ENCODE results near the gene LDLRAD2. TPM values are rescaled to one million over a fixed set of nuclear protein-coding genes. Genes with fewer than 3 reads are reported as not detected.

Gene LDLRAD2
- total RNA-seq, 1 experiment from 2014 or later, result not detected

DNA sequence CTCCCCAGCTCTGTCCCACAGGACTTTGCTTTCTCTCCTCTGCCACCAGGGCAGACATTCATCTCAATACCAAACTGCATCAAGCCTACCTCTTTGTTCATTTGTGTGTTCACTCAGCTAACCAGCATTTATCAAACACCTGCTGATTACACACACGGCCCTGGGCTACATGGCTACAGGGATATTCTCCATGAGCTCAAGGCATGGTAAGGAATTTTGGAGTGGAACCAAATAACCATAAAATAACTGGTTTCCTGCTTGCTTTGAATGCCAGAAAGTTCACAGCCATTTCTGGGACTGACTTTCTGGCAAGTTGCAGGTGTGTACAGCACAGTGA is 54.6 kb downstream of the LDLRAD2 start:
- intact Hi-C loops (cut with micrococcal nuclease), result loop anchor here (5.0 kb wide), 1 partner anchor 96 kb away; no protein-coding TSS in a partner anchor
- H3K9me3 ChIP-seq (ENCODE audit: low read length), result no peaks in the 10 kb centered on the region
- DNase-seq, result peak; percentile 60
- no peaks in the 10 kb centered on the region for H3K79me2 ChIP-seq (ENCODE audit: low read length)
- no peak overlapping the region for H3K9ac ChIP-seq (ENCODE audit: low read length)
- peaks cover 3% of the 10 kb centered on the region for H3K36me3 ChIP-seq (ENCODE audit: low read depth, low read length)
- H3K27ac ChIP-seq (ENCODE audit: low read length), result no peak overlapping the region
- ChIA-PET POLR2A (ENCODE audit: unreplicated experiment) (no interaction called here), CTCF (no interaction called here)
- TF ChIP-seq EZH2phosphoT487 (IDR thresholded peaks at IDR 0.05; ENCODE audit: borderline replicate concordance, low read length) (no peak), EZH2 (IDR thresholded peaks at IDR 0.05; ENCODE audit: low read length, unreplicated experiment) (no peak)
- TF ChIP-seq, protein P1, sequence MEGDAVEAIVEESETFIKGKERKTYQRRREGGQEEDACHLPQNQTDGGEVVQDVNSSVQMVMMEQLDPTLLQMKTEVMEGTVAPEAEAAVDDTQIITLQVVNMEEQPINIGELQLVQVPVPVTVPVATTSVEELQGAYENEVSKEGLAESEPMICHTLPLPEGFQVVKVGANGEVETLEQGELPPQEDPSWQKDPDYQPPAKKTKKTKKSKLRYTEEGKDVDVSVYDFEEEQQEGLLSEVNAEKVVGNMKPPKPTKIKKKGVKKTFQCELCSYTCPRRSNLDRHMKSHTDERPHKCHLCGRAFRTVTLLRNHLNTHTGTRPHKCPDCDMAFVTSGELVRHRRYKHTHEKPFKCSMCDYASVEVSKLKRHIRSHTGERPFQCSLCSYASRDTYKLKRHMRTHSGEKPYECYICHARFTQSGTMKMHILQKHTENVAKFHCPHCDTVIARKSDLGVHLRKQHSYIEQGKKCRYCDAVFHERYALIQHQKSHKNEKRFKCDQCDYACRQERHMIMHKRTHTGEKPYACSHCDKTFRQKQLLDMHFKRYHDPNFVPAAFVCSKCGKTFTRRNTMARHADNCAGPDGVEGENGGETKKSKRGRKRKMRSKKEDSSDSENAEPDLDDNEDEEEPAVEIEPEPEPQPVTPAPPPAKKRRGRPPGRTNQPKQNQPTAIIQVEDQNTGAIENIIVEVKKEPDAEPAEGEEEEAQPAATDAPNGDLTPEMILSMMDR (conservative IDR thresholded peaks at IDR 0.05; ENCODE audit: low read depth, low read length), result no peak
- H3K4me3 ChIP-seq (ENCODE audit: low read length), result no peak overlapping the region
- H4K20me1 ChIP-seq (ENCODE audit: low read length), result peaks cover 3% of the 10 kb centered on the region; the same call in 1 of the 2 replicates
- no peaks in the 10 kb centered on the region for H3K27me3 ChIP-seq (ENCODE audit: low read length)
- BruUV-seq (replicated peaks), result no TSS peak
- no peak overlapping the region for H3K4me2 ChIP-seq (ENCODE audit: low read length)
- H2AFZ ChIP-seq (ENCODE audit: low read length), result no peak overlapping the region
- ATAC-seq, result no peak
- H3K9me2 ChIP-seq (replicated peaks; ENCODE audit: low read length), result no peaks in the 10 kb centered on the region
- no peaks in the 10 kb centered on the region for H3F3A ChIP-seq (ENCODE audit: low read length, unreplicated experiment)
- peaks cover 30% of the 10 kb centered on the region for H3K4me1 ChIP-seq (ENCODE audit: insufficient read depth, low read length)

DNA sequence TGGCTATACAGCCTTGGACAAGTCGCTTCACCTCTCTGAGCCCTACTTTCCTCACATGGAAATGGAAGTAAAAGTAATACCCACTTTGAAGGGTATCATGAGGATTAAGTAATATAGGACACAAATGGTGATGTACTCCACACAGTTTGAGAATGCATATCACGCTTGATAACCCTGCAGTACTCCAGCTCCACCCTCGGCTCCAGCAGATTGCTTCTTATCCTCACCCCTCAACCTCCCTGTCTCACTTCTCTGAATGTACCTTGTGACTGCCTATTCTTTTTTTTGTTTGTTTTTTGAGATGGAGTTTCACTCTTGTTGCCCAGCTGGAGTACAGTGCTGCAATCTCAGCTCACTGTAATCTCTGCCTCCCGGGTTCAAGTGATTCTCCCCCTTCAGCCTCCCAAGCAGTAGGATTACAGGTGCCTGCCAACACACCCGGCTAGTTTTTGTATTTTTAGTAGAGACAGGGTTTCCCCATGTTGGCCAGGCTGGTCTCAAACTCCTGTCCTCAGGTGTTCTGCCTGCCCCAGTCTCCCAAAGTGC is 55.5 kb downstream of the LDLRAD2 start:
- Histone ChIP-seq H3K27me3 (ENCODE audit: low read length) (no peaks in the 10 kb centered on the region), H3K79me2 (ENCODE audit: low read length) (no peaks in the 10 kb centered on the region), H4K20me1 (ENCODE audit: low read length) (peaks cover 3% of the 10 kb centered on the region; the same call in 1 of the 2 replicates), H3K9ac (ENCODE audit: low read length) (no peak overlapping the region), H3K27ac (ENCODE audit: low read length) (no peak overlapping the region), H3K4me2 (ENCODE audit: low read length) (no peak overlapping the region), H3K9me3 (ENCODE audit: low read length) (no peaks in the 10 kb centered on the region), H3K4me3 (ENCODE audit: low read length) (no peak overlapping the region), H2AFZ (ENCODE audit: low read length) (no peak overlapping the region), H3K9me2 (replicated peaks; ENCODE audit: low read length) (no peaks in the 10 kb centered on the region), H3K36me3 (ENCODE audit: low read depth, low read length) (no peaks in the 10 kb centered on the region; the same call in 1 of the 2 replicates), H3K4me1 (ENCODE audit: insufficient read depth, low read length) (peaks cover 31% of the 10 kb centered on the region), H3F3A (ENCODE audit: low read length, unreplicated experiment) (no peaks in the 10 kb centered on the region)
- CTCF ChIA-PET, result interaction anchor here (0.6 kb wide), 1 partner anchor 156 kb away, joined by 8 read pairs; no protein-coding TSS in a partner anchor
- intact Hi-C loops (cut with micrococcal nuclease), result loop anchor here (5.0 kb wide), 1 partner anchor 95 kb away; no protein-coding TSS in a partner anchor
- no peak for DNase-seq
- POLR2A ChIA-PET (ENCODE audit: unreplicated experiment), result no interaction called here
- TF ChIP-seq, protein P1 (conservative IDR thresholded peaks at IDR 0.05; ENCODE audit: low read depth, low read length), result no peak
- TF ChIP-seq EZH2phosphoT487 (IDR thresholded peaks at IDR 0.05; ENCODE audit: borderline replicate concordance, low read length) (no peak), EZH2 (IDR thresholded peaks at IDR 0.05; ENCODE audit: low read length, unreplicated experiment) (no peak)
- no peak for ATAC-seq
- no TSS peak for BruUV-seq (replicated peaks)

DNA sequence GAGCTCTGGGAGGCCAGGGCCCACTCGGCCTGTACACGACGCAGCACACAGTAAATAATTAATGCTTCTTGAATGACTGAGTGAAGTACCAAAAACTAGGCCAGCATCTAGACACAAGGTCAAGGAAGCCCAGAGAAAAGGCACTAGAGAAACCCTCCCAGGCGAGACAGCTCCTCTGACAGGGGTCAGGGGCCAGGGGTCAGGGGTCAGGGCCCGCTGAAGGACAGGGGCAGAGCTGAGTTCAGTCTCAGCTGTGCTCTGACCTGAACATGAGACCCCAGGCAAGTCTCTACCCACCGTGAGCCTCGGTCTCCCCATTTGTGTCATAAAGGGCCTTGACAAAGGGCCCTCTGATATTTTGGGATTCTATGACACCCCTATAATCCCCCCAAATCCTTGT is 56.4 kb downstream of the LDLRAD2 start:
- no peak overlapping the region for H3K27ac ChIP-seq (ENCODE audit: low read length)
- H3K36me3 ChIP-seq (ENCODE audit: low read depth, low read length), result no peaks in the 10 kb centered on the region; the same call in 1 of the 2 replicates
- no peak overlapping the region for H3K4me3 ChIP-seq (ENCODE audit: low read length)
- H3K27me3 ChIP-seq (ENCODE audit: low read length), result no peaks in the 10 kb centered on the region
- CTCF ChIA-PET, result no interaction called here
- DNase-seq (no peak), ATAC-seq (no peak)
- intact Hi-C loops (cut with micrococcal nuclease), result loop anchor here (5.0 kb wide), 1 partner anchor 94 kb away; no protein-coding TSS in a partner anchor
- POLR2A ChIA-PET (ENCODE audit: unreplicated experiment), result no interaction called here
- H3K9me2 ChIP-seq (replicated peaks; ENCODE audit: low read length), result no peaks in the 10 kb centered on the region
- H3K4me1 ChIP-seq (ENCODE audit: insufficient read depth, low read length), result peaks cover 31% of the 10 kb centered on the region
- no peak overlapping the region for H3K9ac ChIP-seq (ENCODE audit: low read length)
- no peaks in the 10 kb centered on the region for H3F3A ChIP-seq (ENCODE audit: low read length, unreplicated experiment)
- no peak overlapping the region for H2AFZ ChIP-seq (ENCODE audit: low read length)
- peaks cover 3% of the 10 kb centered on the region; the same call in 1 of the 2 replicates for H4K20me1 ChIP-seq (ENCODE audit: low read length)
- no peak for TF ChIP-seq EZH2phosphoT487 (IDR thresholded peaks at IDR 0.05; ENCODE audit: borderline replicate concordance, low read length)
- TF ChIP-seq EZH2 (IDR thresholded peaks at IDR 0.05; ENCODE audit: low read length, unreplicated experiment), result no peak
- TF ChIP-seq, protein P1 (conservative IDR thresholded peaks at IDR 0.05; ENCODE audit: low read depth, low read length), result no peak
- H3K79me2 ChIP-seq (ENCODE audit: low read length), result no peaks in the 10 kb centered on the region
- no peak overlapping the region for H3K4me2 ChIP-seq (ENCODE audit: low read length)
- no peaks in the 10 kb centered on the region for H3K9me3 ChIP-seq (ENCODE audit: low read length)
- BruUV-seq (replicated peaks), result no TSS peak

Data from PC-3 (cell line).